Glomerular visceral epithelial cell (primary cell): ENCODE data around the gene TXNRD2.

ENCODE experiments used
- DNase-seq: peaks from one replicate; pipeline ENCODE4 v3.0.0-alpha.2; 2016; ENCODE audit errors: extremely low spot score

TXNRD2 gene

DNA sequence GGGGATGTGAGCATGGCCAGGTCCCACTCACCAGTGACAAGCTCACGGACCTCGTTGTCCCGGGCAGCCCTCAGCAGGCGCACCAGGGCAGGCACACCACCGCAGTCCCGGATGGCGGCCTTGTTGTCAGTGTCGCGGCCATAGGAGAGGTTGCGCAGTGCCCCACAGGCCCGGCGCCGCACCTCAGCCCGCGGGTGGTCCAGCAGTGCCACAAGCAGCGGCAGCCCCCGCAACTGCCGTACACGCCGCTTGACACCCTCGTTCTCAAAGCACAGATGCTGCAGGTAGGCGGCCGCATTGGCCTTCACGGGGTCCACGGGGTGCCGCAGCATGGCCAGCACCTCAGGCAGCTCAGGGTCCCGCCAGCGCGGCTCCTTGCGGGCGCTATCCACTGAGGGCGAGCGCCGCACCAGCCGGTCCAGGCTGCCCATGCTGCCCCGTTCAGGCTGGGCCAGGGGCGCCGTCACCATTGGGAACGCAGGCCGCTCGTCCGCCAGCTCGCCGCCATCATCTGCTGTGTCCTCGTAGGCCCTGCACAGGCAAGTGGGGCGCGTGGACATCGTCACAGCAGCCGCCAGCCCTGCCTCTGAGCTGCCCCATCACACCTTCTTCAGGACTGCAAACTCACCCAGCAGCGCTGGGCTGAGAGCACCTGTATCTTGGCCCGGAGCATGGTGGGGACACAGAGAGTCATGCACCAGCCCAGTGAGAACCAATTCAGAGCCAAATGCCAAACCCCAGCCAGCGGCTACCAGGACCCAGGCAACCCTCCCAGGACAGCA is 38.3 kb upstream of the TXNRD2 start:
- no peak for DNase-seq

DNA sequence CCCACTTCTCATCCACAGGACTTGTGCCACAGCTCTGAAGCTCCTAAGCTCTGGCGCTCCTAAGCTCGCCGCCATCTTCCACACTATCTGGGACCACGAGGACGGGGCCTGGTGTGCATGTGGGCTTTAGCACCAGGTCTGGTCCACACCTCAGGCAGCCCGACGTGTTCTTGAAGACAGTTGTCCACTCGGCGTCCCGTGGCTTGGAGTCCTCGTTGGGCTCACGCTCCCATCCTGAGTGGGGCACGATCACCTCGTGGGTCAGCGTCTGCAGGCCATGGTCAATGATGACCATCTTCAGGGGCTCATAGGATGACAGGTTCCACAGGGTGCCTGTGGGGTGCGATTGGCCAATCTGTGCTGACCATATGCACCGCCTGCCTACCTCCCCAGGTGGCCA is 37.1 kb upstream of the TXNRD2 start:
- DNase-seq, result no peak

DNA sequence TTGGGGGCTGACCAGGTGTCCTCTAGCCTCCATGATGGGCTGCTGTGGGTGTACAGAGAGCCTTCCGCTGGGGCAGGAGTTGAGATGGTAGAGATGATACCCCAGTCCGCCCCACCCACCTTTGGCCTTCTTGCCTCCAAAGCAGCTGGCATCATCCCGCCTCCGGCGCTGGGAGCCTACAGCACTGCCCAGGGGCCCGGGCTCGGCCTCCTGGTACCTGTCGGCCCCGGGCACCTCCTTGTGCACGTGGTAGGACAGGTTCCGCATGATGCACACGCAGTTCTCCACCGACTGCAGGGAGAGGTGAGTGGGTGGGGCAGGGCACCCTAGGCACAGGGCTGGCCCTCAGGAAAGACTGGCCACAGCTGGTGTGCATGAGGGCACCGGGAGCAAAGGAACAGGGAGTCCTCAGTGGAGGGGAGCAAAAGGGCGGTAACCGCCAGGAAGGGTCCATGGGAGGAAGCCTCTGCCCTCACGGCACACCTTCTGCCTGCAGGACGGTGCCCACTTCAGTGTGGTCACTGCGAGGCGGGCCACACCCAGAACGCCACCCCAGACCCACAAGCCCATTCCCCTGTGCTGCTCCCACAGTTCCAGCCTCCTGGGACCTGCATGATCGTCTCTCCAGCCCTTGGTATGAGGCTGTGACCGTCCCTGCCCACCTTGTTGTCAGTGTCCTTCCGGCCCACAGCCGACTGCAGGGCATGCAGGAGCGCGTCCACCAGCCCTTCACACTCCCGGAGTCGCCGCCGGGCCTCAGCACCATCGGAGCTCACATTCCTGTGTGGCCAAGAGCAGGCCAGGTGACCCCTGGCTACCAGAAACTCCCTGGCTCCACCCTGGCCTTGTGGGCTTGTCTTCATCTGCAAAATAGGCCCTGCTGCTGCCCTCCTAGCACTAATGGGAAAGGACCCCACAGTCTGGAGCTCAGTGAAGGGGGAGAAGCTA is 36.0 kb upstream of the TXNRD2 start:
- DNase-seq, result no peak

DNA sequence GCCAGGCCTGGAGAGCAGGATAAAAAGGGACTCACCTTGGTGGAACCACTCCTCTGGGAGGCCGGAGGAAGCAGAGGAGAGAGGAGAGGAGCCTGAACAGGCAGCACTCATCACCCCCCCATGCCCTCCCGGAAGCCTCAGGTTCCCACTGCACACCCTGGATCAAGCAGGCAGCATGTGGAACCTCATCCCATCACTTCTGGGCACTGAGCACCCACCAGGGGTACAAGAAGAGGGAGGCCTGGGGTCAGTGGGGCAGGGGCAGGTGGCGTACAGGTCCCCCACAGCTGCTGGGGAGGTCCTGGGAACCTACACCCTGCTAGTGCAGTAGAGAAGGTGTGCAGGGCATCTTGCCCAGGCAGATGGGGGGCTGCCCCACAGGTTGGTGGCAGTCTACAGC is 35.1 kb upstream of the TXNRD2 start:
- DNase-seq, result no peak

DNA sequence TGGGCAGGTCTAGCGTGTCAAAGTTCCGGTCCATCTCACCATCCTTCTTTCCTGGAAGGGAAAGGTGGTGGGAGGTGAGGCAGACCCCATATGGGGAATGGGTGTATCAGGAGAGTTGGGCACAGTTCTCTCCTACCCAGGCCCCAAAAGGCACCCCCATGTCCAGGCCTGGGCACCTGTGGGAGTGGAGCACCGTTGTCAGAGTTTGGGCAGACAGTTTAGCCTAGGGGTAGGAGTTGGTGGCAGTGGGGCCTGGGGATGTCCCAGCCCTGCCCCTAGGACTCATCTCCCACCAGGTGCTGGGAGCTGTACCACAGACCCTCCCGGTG is 34.1 kb upstream of the TXNRD2 start:
- DNase-seq, result no peak

DNA sequence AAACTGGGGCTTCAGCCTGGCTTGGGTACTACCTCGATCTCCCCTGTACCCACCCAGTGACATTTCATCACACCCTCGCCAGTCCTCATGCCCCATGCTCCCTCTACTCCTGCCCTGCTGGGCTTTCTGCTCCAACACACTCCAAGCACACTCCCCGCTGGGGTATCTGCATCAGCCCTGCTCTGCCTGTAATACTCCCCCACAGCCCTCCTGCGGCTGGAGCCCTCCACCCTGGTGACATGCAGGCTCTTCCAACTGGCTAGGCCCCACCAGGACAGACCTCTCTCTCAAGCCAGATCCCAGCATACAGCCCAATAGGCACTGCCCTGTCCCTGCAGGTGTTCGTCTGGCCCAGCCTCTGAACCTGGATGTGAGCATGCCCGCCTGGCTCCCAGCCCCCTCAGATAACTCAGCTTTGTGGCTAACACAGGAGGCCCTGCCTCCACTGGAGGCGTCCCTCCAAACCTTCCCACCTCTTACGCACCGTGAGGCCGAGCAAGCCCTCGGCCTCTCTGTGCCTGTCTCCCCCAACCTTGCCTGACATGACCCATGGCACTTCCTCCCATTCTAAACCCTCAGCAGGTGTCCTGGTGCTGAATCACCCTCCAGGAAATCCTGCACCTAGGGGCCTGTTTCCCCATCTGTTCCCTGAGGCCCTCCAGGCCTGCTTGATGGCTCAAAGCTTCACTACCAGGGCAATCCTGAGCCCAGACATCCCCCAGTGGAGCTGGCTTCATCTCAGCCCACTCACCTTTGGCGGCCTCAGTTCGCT is 33.5 kb upstream of the TXNRD2 start:
- no peak for DNase-seq

DNA sequence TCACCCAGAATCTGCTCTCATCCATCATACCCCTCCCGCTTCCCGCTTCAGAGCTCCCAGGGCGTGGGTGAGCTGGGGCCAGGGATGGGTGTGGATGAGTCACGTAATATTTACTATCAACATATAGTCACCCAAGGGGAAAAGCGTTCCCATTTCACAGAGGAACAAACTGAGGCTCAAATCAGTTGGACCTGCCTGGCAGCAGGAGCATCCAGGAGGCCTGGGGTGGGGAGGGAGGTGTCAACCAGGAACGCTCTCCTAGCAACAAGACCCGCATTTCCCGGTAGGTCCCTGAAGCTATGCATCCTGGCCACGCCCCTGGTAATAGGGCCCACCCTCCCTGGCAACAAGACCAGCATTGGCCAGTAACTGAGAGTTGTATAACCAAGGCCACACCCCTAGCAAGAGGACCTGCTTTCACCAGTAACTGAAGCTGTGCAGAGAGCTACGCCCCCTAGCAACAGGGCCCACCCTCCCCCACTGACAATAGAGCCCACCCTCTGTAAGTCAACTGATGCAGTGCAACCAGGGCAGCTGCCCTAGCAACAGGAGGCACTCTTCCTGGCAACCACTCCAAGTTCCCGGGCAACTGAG is 32.7 kb upstream of the TXNRD2 start:
- DNase-seq, result peak; percentile 24

DNA sequence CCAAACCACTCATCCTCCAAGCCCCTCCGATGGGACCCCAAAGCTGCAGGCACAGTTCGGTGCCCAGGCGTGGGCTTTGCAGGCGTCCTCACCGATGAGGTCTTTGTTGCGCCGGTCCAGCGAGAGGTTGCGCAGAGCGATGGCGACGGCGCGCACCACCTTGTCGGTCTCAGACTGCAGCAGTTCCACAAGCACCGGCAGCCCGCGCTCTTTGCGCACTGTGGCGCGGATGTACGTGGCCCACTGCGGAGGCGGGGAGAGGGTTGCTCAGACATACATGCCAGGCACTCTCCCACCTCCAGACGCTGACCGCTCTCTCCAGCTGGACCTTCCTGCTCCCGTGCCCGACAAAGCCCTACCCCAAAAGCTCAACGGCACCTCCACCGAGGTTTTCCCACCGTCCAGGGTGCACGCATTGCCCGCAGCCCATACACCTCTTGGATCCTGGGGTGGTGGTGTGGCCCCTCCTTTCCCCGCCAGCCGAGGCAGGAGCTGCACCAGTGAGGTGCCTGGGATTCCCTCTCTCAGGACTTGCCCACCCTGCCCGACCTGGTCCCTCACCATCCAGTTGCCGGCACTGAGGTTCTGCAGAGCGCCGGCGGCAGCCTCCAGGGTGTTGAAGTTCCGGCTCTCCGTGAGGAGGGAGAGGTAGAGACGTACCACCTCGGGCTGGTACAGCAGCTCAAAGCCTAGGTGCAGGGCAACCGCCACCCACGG is 32.1 kb upstream of the TXNRD2 start:
- no peak for DNase-seq

DNA sequence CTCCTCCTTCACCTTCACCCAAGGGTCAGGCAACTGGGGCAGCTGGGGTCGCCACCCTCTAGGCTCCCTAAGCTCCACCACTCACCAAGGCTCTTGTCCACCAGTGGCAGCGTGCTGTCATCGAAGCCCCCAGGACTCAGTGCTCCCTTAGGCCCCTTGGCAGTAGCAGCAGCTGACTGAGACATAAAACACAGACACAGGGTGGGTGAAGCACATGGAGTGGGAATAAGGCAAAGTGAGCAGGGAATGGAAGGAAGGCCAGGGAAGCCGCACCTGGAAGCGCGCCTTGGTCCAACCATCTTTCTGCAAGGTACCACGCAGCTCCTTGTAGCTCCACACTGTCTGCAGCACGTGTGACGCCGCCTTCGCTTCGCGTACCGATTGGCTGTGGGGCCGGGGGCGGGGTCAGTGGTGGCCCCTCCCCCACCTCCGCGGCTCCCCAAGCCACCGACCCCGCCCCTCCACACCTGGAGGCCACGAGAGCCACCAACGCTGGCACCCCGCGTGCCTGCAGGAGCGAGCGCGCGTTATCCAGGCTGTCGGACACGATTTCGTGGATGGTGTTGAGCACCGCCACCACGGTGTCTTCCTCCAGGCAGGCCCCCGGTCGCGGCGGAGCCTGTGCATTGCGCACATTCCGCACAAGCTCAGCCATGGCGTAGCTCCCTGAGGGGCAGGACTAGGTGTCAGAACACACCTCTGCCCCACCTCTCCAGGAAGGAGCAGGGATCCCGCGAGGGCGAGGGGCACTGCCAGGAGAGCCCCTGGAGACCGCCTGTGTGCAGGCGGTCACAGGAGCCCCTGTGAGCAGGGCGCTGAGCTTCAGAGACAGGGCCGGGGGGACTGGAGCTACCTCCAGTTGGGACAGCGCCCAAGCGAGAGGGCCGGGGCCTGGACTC is 31.3 kb upstream of the TXNRD2 start:
- no peak for DNase-seq

DNA sequence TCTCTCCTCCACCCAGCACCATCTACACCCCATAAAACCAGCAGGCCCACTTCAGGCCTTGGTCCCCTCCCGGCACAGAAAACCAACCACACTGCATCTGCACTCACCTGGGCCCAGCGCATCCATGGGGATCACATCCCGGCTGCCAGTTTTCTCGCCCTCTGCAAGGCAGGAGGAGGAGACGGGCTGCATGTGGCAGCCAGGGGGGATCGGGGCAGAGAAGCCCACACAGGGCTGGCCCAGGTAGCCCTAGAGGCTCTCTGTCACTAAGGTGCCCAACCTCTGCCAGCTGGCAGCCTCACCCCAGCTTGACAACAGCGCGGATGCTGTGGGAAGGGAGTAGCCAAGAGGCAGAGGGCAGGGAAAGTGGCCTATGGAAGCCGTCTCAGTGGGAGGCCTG is 30.6 kb upstream of the TXNRD2 start:
- DNase-seq, result no peak

DNA sequence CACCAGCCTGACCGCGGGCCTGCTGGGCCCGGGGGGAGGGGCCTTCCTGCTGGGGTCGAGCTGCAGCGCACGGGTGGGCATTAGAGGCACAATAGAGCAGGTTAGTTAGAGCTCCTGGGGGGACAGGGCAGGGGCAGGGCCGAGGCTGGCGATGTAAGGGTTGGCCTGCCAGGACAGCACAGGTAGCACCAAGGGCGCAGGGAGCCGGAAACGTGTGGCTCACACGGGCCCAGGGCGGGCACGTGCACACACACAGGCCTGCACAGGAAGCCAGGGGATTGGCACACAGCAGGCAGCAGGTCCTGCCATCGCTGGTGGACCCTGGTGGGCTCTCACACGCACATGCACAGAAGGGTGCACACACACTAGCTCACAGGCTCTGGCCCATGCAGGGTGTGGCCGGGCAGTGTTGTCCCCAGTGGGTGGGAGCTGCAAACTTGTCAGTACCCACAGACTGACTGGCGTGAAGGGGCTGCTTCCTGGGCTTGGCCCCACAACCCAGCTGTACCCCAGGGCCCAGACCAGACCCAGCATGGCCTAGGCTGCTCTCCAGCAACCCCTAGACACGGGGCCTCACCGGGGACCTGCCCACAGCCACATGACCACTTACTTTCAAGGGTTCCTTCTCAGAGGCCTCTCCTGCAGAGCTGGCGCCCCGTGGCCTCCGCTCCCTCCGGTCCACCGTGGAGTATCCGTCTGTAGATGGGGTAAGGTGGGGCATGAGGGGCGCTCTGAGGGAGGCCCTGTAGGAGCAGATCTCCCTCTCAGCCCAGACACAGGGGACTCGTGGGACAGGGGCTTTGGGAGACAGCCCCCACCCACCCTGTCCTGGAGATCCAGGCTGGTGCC is 29.9 kb upstream of the TXNRD2 start:
- no peak for DNase-seq

DNA sequence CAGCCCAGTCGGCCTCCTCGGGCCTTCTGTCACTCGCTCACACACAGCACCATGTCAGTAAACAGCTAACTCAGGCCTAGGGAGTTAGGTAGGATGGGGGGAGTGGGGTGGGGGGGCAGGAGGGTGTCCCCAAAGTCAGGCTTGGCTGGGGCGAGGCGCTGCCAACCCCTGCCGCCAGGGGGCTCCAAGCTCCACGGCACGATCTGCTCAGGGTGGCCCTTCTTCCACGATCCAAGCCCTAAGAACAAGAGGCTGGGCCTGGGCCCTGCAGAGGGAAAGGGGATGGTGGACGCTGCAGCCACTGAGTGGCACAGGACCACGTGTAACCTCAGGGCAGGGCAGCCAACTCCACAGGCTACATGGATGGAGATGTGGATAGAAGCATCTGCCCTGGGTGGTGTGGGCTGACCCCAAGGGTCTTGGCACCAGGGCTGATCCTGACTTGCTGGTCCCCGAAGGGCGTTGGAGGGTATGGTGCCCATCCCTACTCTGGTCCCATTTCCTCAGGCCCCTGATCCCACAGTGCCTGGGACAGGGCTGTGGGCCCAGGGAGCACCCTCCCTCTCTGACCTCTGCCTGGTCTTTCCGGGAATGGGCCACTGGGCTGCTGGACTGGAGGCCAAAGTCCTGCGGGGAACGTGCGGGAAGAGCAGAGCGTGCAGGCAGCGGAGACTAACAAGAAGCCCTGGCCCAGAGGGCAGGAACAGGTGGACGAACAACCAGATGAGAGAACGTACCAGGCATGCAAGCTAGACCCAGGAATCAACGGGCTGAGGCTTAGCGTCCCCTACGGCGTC is 29.1 kb upstream of the TXNRD2 start:
- peak; percentile 59 for DNase-seq

DNA sequence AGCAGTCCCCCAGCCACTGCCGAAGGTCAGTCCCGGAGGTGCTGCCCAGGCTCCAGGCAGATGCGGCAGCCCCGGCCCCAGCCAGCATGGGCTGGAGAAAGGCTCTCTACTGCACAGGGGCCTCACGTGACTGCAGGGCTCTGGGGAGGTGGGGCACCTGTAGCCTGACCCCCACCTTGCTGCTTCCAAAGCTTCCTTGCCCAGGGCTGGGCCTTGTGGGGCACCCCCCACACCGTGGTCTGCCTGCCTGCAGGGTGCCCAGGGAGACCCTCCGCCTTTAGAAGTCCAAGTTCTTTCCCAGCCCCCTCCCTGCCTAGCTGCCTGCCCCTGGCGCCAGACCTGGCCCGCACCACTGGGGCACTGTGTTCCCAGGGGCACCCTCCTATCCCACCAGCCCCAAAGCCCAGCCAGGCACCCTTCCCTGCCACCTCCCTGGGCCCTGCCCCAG is 28.4 kb upstream of the TXNRD2 start:
- no peak for DNase-seq

DNA sequence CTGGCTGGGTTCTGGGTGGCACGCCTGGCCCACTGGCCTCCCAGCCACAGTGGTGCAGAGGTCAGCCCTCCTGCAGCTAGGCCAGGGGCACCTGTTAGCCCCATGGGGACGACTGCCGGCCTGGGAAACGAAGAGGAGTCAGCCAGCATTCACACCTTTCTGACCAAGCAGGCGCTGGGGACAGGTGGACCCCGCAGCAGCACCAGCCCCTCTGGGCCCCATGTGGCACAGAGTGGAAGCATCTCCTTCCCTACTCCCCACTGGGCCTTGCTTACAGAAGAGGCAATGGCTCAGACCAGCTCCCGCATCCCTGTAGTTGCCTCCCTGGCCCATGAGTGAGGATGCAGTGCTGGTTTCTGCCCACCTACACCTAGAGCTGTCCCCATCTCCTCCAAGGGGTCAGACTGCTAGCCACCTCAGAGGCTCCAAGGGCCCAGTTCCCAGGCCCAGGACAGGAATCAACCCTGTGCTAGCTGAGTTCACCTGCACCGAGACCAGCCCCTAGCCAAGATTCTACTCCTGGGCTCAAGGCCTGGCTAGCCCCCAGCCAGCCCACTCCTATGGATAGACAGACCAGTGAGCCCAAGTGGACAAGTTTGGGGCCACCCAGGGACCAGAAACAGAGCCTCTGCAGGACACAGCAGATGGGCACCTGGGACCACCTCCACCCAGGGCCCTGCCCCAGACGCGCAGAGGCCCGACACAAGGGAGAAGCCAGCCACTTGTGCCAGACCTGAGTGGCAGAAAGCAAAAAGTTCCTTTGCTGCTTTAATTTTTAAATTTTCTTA is 27.7 kb upstream of the TXNRD2 start:
- DNase-seq, result no peak

DNA sequence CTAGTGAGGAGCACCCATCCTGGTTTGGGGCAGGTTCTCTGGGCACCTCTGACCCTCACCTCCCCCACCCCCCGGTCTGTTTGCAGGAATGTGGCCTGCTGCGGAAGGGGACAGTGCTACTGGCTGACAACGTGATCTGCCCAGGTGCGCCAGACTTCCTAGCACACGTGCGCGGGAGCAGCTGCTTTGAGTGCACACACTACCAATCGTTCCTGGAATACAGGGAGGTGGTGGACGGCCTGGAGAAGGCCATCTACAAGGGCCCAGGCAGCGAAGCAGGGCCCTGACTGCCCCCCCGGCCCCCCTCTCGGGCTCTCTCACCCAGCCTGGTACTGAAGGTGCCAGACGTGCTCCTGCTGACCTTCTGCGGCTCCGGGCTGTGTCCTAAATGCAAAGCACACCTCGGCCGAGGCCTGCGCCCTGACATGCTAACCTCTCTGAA is 26.9 kb upstream of the TXNRD2 start:
- DNase-seq, result no peak

DNA sequence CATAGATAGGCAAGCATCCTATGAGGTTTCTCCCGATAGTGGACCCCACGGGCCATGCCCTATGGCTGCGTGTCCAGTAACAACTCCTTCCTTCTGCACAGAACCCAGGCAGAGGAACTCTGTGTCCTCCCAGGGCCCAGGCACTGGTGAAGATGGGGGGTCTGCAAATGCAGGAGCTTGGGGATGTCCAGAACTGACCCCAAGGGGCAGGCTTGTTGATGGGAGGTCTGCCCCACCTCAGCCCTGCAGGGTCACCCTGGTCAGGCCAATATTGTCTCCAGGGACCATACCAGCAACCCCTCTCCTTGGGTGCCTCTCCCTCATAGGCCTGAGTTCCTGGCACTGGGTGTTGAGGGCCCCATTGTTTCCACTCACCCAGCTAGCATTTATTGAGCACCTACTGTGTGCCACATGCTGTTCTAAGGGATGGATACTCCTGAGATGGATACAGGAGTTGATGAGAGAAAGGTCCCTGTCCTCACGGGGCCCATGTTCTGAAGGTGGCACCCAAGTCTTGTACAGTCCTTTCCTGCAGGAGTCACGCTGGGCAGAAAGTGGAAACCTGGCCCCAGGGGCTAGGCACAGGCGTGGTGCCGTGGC is 26.3 kb upstream of the TXNRD2 start:
- no peak for DNase-seq
